Stimulated activated CD4-positive, alpha-beta T cell treated with anti-CD3 and anti-CD28 coated beads, Interleukin-1b, Interleukin-23, amount 100 ng/mL, for 1 hour (primary cell): ENCODE measurements around the gene ITGA2B.
"Not testable (repeated sequence)": the region's sequence is repeated elsewhere in the genome, so short reads cannot be mapped to it uniquely, and the experiment has no call there.

Experiments used
- DNase-seq, 2 donors: peaks; one replicate each; pipeline ENCODE4 v3.0.0-alpha.2; 2020; ENCODE audit warnings: low read depth in 2 of 2

The ITGA2B gene

GRCh38 chr17:44368391-44369243 lies 20.8 kb downstream of the ITGA2B start:
- DNase-seq = not testable (repeated sequence)

- no peak for DNase-seq
These were observed 22.0 kb downstream of the ITGA2B start for GRCh38 chr17:44367231-44367979.

- DNase-seq = not testable (repeated sequence)
These were observed 24.4 kb downstream of the ITGA2B start for GRCh38 chr17:44365051-44365450.

GRCh38 chr17:44363613-44364159 lies 25.8 kb downstream of the ITGA2B start, which contains the start of gene FAM171A2:
FAM171A2 (minus strand) TSS chr17:44363853; CDS start chr17:44363714, 139 bp downstream.
- peak; percentile 19 to 53 for DNase-seq

GRCh38 chr17:44362949-44363612 lies 26.4 kb downstream of the ITGA2B start:
- DNase-seq = no peak

- no peak for DNase-seq
These were observed 26.9 kb downstream of the ITGA2B start for GRCh38 chr17:44362459-44362948.

- no peak for DNase-seq
These were observed 27.9 kb downstream of the ITGA2B start for GRCh38 chr17:44361292-44362260.

- no peak for DNase-seq
These were observed 28.6 kb downstream of the ITGA2B start for GRCh38 chr17:44360826-44361225.

- DNase-seq = no peak
These were observed 29.3 kb downstream of the ITGA2B start for GRCh38 chr17:44360144-44360533.

- DNase-seq = no peak
These were observed 29.8 kb downstream of the ITGA2B start for GRCh38 chr17:44359458-44360143.

- DNase-seq = no peak
These were observed 30.4 kb downstream of the ITGA2B start for GRCh38 chr17:44359006-44359405.

GRCh38 chr17:44358066-44358465 lies 31.4 kb downstream of the ITGA2B start:
- DNase-seq = no peak

- DNase-seq = no peak
These were observed 33.2 kb downstream of the ITGA2B start for GRCh38 chr17:44356241-44356640.

- no peak for DNase-seq
These were observed 33.8 kb downstream of the ITGA2B start for GRCh38 chr17:44355642-44356099.

GRCh38 chr17:44354582-44355561 lies 34.6 kb downstream of the ITGA2B start:
- DNase-seq = peak; percentile 20 to 49

GRCh38 chr17:44353672-44354331 lies 35.6 kb downstream of the ITGA2B start:
- DNase-seq = no peak

- DNase-seq = no peak
These were observed 36.4 kb downstream of the ITGA2B start for GRCh38 chr17:44352828-44353671.
